Astrocyte of the hippocampus (primary cell): ENCODE data around the gene TKFC.

ENCODE experiments used
- DNase-seq: peaks from one replicate; pipeline ENCODE4 v3.0.0; 2011; ENCODE audit warnings: low read depth, low spot score

TKFC gene

GRCh38 chr11:61345954-61346843 is 13.2 kb downstream of the TKFC start:
- no peak for DNase-seq

DNA sequence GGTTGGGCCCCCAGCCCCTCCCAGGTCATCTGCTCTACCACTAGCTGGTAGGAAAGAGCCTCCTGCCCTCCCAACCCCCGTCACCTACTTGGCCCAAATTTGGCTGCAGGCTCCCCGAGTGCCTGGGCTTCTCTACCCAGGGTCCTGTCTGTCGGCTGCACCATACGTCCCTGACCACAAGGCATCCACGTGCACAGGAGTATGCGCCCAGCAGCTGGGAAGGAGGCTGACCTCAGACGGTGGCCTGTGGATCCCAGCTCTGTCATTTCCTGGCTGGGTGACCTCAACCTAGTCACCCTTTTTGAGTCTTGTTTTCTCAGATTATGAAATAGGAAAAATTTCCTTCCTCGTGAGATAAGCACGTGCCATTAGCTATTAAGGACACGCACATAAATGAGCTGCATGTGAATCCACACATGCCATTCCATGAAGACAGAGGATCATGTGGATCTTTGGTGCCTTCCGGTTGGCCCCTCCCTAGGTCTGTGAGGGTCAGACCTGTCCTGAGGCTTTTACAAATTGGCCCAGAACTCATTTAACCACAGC is 15.0 kb downstream of the TKFC start:
- DNase-seq = no peak

GRCh38 chr11:61349189-61349751 is 16.2 kb downstream of the TKFC start:
- no peak for DNase-seq

GRCh38 chr11:61349916-61350315 is 16.9 kb downstream of the TKFC start:
- DNase-seq = no peak

- DNase-seq = no peak
These were observed 17.3 kb downstream of the TKFC start for GRCh38 chr11:61350336-61350735.

GRCh38 chr11:61350803-61351202 is 17.8 kb downstream of the TKFC start:
- no peak for DNase-seq

DNA sequence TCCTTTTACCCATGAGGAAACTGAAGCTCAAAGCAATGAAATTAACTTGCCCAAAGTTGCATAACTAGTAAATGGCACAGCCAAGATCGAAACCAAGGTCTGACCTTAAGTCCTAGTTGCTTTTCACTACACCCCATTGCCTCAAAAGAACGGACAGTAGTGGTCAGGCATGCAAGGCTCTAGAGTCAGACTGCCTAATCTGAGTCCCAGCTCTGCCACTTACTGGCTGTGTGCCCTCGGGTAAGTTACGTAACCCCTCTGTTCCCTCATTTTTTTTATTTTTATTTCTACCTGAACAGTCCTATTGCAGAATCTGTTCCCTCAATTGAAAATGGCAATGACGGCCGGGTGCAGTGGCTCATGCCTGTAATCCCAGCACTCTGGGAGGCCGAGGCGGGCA is 19.0 kb downstream of the TKFC start:
- no peak for DNase-seq

DNA sequence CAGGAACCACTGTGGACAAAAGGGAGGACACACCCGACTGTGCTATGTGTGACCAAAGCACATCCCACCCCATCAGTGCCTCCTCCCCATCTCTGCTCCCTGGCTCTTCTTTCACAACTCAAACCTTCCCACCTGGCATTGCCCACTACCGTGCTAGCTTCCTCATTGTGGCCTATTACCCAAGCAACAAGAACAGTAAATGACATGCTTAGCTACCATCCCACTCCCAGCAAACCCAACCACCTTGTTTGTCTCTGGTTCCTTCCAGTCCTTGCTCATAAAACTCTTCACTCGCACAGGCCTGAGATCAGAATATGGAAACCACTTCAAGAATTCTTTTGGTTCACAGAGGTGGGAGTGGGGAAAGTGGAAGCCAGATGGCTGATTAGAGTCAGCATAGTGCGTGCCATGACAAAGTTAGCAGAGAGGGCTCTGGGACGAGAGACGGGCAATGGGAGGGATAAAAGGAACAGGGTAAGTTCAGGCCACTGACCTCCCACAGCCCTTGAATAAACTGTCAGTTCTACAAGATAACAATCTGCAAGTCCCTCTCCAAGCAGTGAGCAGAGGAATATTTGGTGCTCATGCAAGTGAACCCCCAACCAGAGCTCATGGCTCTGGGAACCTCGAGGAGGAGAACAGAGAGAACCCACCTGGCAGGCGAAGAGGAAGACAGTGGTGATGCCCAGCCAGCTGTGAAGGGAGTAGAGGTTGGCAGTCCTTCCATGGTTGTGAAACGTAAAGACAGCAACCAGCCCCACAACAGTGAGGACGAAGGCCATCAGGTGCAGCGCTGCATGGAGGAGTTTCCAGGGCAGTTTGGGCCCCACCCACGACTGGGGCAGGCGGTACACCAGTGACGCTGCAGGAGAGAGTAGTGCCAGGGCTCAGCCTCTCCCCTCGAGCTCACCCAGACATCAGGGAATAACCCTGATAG is 20.4 kb downstream of the TKFC start:
- DNase-seq = no peak

- DNase-seq = no peak
These were observed 21.2 kb downstream of the TKFC start for GRCh38 chr11:61354208-61354607.

DNA sequence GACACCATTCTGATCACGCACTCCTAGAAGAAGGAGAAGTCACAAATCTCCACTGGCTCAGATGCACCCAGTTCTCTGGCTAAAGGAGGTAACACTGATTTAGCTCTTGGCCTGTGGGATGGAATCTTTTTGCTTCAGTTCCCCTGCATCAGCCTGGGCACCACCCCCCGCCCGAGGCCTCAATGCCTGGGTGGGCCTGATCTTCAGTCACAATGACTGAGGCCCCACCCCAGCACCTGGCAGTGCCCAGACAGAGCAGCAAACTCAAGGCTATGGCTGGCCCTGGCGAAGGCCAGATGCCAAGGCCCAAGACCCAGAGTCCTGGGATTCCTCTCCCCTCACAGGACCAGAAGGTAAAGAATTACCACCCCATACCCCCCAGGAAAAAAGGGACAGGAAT is 23.7 kb downstream of the TKFC start:
- DNase-seq = no peak

GRCh38 chr11:61357233-61357893 is 24.3 kb downstream of the TKFC start:
- no peak for DNase-seq

GRCh38 chr11:61357894-61358239 is 24.8 kb downstream of the TKFC start:
- no peak for DNase-seq

GRCh38 chr11:61358566-61358965 is 25.5 kb downstream of the TKFC start:
- DNase-seq = no peak

DNA sequence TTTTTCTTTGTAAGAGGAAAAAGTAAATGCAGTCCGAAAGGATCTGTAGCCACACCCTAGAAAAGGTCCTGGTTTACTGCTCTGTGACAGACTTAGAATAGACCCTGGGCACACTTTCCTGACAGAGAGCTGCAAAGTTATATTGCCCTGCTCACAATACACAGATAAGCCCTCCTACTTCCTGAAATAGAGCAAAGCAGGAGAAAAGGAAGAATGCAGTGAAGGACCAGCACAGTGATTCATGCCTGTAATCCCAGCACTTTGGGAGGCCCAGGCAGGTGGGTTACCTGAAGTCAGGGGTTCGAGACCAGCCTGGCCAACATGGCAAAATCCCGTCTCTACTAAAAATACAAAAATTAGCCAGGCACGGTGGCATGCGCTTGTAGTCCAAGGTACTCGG is 26.5 kb downstream of the TKFC start:
- no peak for DNase-seq

DNA sequence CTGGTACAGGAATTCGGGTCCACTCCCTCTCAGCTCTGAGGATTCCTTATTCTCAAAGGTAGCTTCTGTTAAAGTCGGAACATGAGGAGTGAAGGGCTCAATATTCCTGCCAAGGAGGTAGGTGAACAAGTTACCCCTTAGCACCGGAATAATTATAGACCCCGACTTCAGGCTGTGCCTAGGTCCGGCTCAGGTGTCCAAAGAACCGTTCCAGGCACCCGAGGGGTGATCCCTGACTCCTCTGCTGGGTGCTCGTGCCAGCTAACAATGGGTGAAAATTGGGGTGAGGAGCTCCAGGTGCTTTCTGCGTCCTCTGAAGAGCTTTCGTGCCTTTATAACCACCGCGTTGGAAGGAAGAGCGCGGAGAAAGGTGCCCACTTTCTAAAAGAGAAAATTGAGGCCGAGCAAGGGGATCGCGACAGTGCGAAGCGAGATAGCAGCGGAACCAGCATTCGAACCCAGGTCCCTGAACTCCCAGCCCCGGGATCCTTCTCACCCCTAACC is 28.3 kb downstream of the TKFC start:
- DNase-seq = no peak

GRCh38 chr11:61361741-61362541 is 28.9 kb downstream of the TKFC start, which contains the start of the genes CYB561A3 and TMEM138:
CYB561A3 (minus strand) TSS chr11:61361882; CDS start chr11:61356713, 5,169 bp downstream.
TMEM138 (plus strand) TSS chr11:61362374; CDS start chr11:61364391, 2,017 bp downstream.
- DNase-seq = peak; percentile 96

- DNase-seq = peak; percentile 69
These were observed 29.5 kb downstream of the TKFC start for GRCh38 chr11:61362542-61362875.

DNA sequence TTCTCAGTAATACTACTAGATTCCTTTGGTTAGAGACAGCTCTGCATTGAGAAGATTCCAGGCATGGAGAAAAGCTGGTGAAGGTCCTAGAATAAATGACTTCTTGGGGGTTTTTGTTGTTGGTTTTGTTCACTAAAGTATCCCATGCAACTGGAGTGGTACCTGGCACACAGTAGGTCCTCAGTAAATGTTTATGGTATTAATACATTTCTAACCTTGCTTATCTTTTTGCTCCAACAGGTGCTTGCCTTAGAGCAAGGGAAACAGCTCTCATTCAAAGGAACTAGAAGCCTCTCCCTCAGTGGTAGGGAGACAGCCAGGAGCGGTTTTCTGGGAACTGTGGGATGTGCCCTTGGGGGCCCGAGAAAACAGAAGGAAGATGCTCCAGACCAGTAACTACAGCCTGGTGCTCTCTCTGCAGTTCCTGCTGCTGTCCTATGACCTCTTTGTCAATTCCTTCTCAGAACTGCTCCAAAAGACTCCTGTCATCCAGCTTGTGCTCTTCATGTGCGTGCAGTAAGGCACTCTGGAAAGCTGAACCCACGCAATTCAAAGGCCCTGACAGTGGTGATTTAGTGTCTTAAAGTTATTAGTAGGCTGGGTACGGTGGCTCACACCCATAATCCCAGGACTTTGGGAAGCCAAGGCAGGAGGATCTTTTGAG is 31.1 kb downstream of the TKFC start:
- DNase-seq = no peak

DNA sequence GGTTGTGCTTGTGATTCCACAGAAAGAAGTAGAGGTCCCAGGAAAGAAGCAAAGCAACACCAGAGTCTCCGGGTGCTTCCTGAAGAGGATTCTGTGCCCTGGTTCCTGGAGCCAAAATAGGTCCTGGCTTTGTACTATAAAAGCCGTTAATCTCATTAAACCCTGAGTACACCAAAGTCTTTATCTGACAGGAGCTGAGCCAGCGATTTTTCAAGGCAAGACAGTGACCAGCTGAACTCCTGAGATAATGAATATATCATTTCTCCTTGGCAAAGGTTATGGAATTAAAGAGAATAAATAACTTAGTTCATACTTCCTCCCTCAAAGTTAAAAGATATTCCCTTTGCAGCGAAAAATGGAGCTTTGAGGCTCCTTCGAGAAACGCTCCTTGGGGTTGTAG is 34.4 kb downstream of the TKFC start:
- DNase-seq = no peak

DNA sequence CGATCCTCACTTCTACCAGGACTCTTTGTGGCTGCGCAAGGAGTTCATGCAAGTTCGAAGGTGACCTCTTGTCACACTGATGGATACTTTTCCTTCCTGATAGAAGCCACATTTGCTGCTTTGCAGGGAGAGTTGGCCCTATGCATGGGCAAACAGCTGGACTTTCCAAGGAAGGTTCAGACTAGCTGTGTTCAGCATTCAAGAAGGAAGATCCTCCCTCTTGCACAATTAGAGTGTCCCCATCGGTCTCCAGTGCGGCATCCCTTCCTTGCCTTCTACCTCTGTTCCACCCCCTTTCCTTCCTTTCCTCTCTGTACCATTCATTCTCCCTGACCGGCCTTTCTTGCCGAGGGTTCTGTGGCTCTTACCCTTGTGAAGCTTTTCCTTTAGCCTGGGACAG is 35.6 kb downstream of the TKFC start:
- no peak for DNase-seq
